ENCODE data around the gene ZNF605. TPM values are rescaled to one million over a fixed set of nuclear protein-coding genes. Genes with fewer than 3 reads are reported as not detected.

The ZNF605 gene
- total and polyA plus RNA-seq, 9 of the 15 experiments (the other 6 are each of a cell fraction or from before 2014, with no cell fraction given) = 0.45 to 1.1 (median 0.68) TPM

DNA sequence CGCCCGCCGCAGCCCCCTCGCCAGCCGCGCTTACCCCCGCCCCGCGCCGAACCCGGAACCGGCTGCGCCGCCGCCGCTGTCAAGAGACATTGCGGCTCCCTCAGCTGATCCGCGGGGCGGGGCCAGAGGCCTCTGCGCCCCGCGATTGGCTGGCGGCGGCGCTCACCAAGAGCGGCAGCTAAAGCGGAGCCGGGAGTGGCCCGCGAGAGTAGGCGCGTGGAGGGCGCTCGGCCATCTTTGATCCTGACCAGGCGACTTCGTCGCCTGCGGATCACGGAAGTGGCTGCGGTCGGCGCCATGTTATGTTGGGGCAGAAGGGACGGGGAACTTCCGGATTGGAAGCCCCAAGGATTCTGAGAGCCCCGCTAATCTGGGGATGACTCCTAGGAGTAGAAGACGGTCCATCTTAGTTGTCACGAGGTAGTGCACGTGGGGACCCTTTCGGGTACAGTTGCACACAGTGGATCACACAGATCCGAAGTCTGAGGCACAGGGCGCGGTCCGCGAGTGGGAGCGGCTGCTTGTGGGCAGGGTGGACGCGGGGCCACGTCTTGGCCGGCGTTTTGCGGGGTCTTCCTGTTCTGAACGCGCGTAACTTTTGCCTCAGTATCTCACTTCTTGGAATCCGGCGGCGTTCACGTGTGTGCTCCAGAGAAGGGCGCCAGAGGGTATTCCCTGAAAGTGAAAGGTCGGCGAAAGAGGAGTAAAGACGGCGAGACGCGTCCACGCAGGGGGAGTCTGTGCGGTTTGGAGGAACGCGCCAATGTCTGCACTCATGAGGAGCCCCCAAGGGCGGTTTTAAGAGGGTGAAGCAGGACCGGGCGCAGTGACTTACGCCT, 68.4 kb downstream of the ZNF605 start, which contains the start of gene CHFR (continued):
- TF ChIP-seq CCNT2 (IDR thresholded peaks at IDR 0.05; ENCODE audit: borderline replicate concordance, extremely low read depth, insufficient read length, low read depth, low read length) (peak; percentile 45), COPS2 (conservative IDR thresholded peaks at IDR 0.05) (no peak), GATAD2A (IDR thresholded peaks at IDR 0.05) (no peak), ZNF165 (CRISPR knock-in tag; IDR thresholded peaks at IDR 0.05; ENCODE audit: borderline replicate concordance) (0 out of 2 replicates have a peak, but pooled peaks have one; percentile 36), CHD1 (IDR thresholded peaks at IDR 0.05; ENCODE audit: low read length) (no peak), BRCA1 (IDR thresholded peaks at IDR 0.05) (no peak), BRCA1 (CRISPR knock-in tag; IDR thresholded peaks at IDR 0.05) (no peak), ZNF830 (CRISPR knock-in tag; IDR thresholded peaks at IDR 0.05) (0 out of 2 replicates have a peak, but pooled peaks have one; percentile 43), ZNF79 (CRISPR knock-in tag; IDR thresholded peaks at IDR 0.05; ENCODE audit: low read depth) (no peak), ZSCAN29 (IDR thresholded peaks at IDR 0.05) (no peak), ZNF311 (CRISPR knock-in tag; IDR thresholded peaks at IDR 0.05) (0 out of 2 replicates have a peak, but pooled peaks have one; percentile 57), ZBTB1 (CRISPR knock-in tag; IDR thresholded peaks at IDR 0.05; ENCODE audit: borderline replicate concordance, low read depth) (no peak), SMAD1 (IDR thresholded peaks at IDR 0.05; ENCODE audit: low read depth, low read length, partially characterized antibody) (no peak), CC2D1A (IDR thresholded peaks at IDR 0.05) (peak; percentile 66; the same call in 1 of the 2 replicates), ZNF3 (CRISPR knock-in tag; IDR thresholded peaks at IDR 0.05) (no peak), CBFB (CRISPR knock-in tag; IDR thresholded peaks at IDR 0.05) (peak; percentile 74; the same call in 1 of the 2 replicates), PTTG1 (tag; IDR thresholded peaks at IDR 0.05; ENCODE audit: low read depth) (no peak)
- TF ChIP-seq, protein P1, sequence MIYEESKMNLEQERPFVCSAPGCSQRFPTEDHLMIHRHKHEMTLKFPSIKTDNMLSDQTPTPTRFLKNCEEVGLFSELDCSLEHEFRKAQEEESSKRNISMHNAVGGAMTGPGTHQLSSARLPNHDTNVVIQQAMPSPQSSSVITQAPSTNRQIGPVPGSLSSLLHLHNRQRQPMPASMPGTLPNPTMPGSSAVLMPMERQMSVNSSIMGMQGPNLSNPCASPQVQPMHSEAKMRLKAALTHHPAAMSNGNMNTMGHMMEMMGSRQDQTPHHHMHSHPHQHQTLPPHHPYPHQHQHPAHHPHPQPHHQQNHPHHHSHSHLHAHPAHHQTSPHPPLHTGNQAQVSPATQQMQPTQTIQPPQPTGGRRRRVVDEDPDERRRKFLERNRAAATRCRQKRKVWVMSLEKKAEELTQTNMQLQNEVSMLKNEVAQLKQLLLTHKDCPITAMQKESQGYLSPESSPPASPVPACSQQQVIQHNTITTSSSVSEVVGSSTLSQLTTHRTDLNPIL (CRISPR knock-in tag; IDR thresholded peaks at IDR 0.05) = no peak
- TF ChIP-seq, protein P2, sequence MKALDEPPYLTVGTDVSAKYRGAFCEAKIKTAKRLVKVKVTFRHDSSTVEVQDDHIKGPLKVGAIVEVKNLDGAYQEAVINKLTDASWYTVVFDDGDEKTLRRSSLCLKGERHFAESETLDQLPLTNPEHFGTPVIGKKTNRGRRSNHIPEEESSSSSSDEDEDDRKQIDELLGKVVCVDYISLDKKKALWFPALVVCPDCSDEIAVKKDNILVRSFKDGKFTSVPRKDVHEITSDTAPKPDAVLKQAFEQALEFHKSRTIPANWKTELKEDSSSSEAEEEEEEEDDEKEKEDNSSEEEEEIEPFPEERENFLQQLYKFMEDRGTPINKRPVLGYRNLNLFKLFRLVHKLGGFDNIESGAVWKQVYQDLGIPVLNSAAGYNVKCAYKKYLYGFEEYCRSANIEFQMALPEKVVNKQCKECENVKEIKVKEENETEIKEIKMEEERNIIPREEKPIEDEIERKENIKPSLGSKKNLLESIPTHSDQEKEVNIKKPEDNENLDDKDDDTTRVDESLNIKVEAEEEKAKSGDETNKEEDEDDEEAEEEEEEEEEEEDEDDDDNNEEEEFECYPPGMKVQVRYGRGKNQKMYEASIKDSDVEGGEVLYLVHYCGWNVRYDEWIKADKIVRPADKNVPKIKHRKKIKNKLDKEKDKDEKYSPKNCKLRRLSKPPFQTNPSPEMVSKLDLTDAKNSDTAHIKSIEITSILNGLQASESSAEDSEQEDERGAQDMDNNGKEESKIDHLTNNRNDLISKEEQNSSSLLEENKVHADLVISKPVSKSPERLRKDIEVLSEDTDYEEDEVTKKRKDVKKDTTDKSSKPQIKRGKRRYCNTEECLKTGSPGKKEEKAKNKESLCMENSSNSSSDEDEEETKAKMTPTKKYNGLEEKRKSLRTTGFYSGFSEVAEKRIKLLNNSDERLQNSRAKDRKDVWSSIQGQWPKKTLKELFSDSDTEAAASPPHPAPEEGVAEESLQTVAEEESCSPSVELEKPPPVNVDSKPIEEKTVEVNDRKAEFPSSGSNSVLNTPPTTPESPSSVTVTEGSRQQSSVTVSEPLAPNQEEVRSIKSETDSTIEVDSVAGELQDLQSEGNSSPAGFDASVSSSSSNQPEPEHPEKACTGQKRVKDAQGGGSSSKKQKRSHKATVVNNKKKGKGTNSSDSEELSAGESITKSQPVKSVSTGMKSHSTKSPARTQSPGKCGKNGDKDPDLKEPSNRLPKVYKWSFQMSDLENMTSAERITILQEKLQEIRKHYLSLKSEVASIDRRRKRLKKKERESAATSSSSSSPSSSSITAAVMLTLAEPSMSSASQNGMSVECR (CRISPR knock-in tag; IDR thresholded peaks at IDR 0.05) = peak; percentile 72; the same call in 1 of the 2 replicates
- TF ChIP-seq, protein P3, sequence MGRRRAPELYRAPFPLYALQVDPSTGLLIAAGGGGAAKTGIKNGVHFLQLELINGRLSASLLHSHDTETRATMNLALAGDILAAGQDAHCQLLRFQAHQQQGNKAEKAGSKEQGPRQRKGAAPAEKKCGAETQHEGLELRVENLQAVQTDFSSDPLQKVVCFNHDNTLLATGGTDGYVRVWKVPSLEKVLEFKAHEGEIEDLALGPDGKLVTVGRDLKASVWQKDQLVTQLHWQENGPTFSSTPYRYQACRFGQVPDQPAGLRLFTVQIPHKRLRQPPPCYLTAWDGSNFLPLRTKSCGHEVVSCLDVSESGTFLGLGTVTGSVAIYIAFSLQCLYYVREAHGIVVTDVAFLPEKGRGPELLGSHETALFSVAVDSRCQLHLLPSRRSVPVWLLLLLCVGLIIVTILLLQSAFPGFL (CRISPR knock-in tag; IDR thresholded peaks at IDR 0.05) = no peak
